Keratinocyte (primary cell): Measurements from ENCODE around the gene AJM1. TPM values are rescaled to one million over a fixed set of nuclear protein-coding genes. Genes with fewer than 3 reads are reported as not detected.

ENCODE experiments used
- DNase-seq: peaks from one replicate; pipeline ENCODE4 v3.0.0-alpha.2; 2011; ENCODE audit warnings: low read depth, missing footprints, low spot score
- FAIRE-seq: peaks from 2 replicates; lab custom pipeline; 2011; peaks lifted over from hg19 to GRCh38; lab: Jason Lieb, UNC
- H2AFZ ChIP-seq: 2 replicates; pipeline ENCODE4 v1.6.0; 2012; ENCODE audit warnings: low read length, control low read depth, inconsistent platforms; ENCODE audit not compliant: control insufficient read depth
- H3K27ac ChIP-seq: 2 replicates; pipeline ENCODE4 v1.5.1; 2011; ENCODE audit warnings: low read length; ENCODE audit not compliant: control insufficient read depth, insufficient read depth
- H3K27me3 ChIP-seq: 3 replicates; pipeline ENCODE4 v1.6.0; 2011; ENCODE audit warnings: low read length; ENCODE audit not compliant: control insufficient read depth, insufficient read depth; ENCODE audit errors: extremely low read depth
- H3K36me3 ChIP-seq, 2 experiments: 2 replicates in 1 of 2; 3 replicates in 1 of 2; pipeline ENCODE4 v1.5.1; 2011; ENCODE audit warnings: low read length in 2 of 2, mild to moderate bottlenecking in 1 of 2; ENCODE audit not compliant: control insufficient read depth in 2 of 2, insufficient read depth in 2 of 2; ENCODE audit errors: extremely low read depth in 1 of 2
- H3K4me1 ChIP-seq: 3 replicates; pipeline ENCODE4 v1.5.1; 2011; ENCODE audit warnings: low read length; ENCODE audit not compliant: control insufficient read depth, insufficient read depth; ENCODE audit errors: extremely low read depth
- H3K4me2 ChIP-seq: 3 replicates; pipeline ENCODE4 v1.6.0; 2011; ENCODE audit warnings: low read depth, low read length; ENCODE audit not compliant: control insufficient read depth, insufficient read depth; ENCODE audit errors: extremely low read depth
- H3K4me3 ChIP-seq, 3 experiments: fragments of 200-600 bp in 1 of 3; sonication (generic) in 1 of 3; 2 replicates in 2 of 3; 3 replicates in 1 of 3; pipeline ENCODE4 v1.5.1; 2011 to 2016; ENCODE audit warnings: low read length in 3 of 3, mild to moderate bottlenecking in 3 of 3, control low read depth in 2 of 3, inconsistent platforms in 1 of 3, low read depth in 1 of 3, mixed read lengths in 1 of 3, mixed run types in 1 of 3, moderate library complexity in 1 of 3; ENCODE audit not compliant: control insufficient read depth in 2 of 3, insufficient read depth in 2 of 3; ENCODE audit errors: extremely low read depth in 1 of 3
- H3K79me2 ChIP-seq: 2 replicates; pipeline ENCODE4 v1.6.0; 2012; ENCODE audit warnings: low read length; ENCODE audit not compliant: control insufficient read depth, insufficient read depth
- H3K9ac ChIP-seq: 3 replicates; pipeline ENCODE4 v1.6.0; 2011; ENCODE audit warnings: low read length; ENCODE audit not compliant: control insufficient read depth, insufficient read depth; ENCODE audit errors: extremely low read depth
- H3K9me1 ChIP-seq: 3 replicates; pipeline ENCODE4 v1.6.0; 2011; ENCODE audit warnings: low read length; ENCODE audit not compliant: control insufficient read depth, insufficient read depth; ENCODE audit errors: extremely low read depth
- H3K9me3 ChIP-seq: 2 replicates; pipeline ENCODE4 v1.5.1; 2012; ENCODE audit warnings: low read depth, low read length; ENCODE audit not compliant: control insufficient read depth
- H4K20me1 ChIP-seq: 3 replicates; pipeline ENCODE4 v1.6.0; 2011; ENCODE audit warnings: low read length; ENCODE audit not compliant: control insufficient read depth, insufficient read depth; ENCODE audit errors: extremely low read depth
- CTCF ChIP-seq, 3 experiments: IDR thresholded peaks in 1 of 3; conservative IDR thresholded peaks in 1 of 3; optimal IDR thresholded peaks in 1 of 3; 2 replicates in 2 of 3; 3 replicates in 1 of 3; pipeline versions ENCODE3 to v1.5.1; 2011; ENCODE audit warnings: low read length in 3 of 3, mild to moderate bottlenecking in 3 of 3, moderate library complexity in 2 of 3, control low read depth in 1 of 3, inconsistent platforms in 1 of 3; ENCODE audit not compliant: insufficient read depth in 2 of 3; ENCODE audit errors: extremely low read depth in 1 of 3
- EZH2 ChIP-seq: IDR thresholded peaks from one replicate; pipeline ENCODE4 v1.6.1; 2012; ENCODE audit warnings: inconsistent platforms, mild to moderate bottlenecking, low read length, moderate library complexity
- dilution Hi-C: fragments of 300-500 bp; cut with MboI; formaldehyde crosslinking; loops from one replicate; pipeline ENCODE4 v1.7.0; 2020; ENCODE audit warnings: low sequenced_read_pairs; ENCODE audit not compliant: extremely low pct_ligation_motif_present
- polyA plus RNA-seq, 5 experiments: library from polyadenylated mRNA; depleted of rRNA in 3 of 5; stranded (reverse) in 3 of 5; stranded (forward) in 1 of 5; unstranded in 1 of 5; fragments of >200 nt; gene quantifications; 1 replicate in 1 of 5; 2 replicates in 3 of 5; 3 replicates in 1 of 5; pipeline versions ENCODE4 v1.2.1 to v1.2.3, GENCODE V29; 2011 to 2012; ENCODE audit warnings: missing spikeins in 2 of 5, low read depth in 1 of 5, low replicate concordance in 1 of 5

AJM1 gene
- polyA plus RNA-seq, 1 donor (not counting 4 experiments of a cell fraction or from before 2014, with no cell fraction given), result 0.12 TPM

DNA sequence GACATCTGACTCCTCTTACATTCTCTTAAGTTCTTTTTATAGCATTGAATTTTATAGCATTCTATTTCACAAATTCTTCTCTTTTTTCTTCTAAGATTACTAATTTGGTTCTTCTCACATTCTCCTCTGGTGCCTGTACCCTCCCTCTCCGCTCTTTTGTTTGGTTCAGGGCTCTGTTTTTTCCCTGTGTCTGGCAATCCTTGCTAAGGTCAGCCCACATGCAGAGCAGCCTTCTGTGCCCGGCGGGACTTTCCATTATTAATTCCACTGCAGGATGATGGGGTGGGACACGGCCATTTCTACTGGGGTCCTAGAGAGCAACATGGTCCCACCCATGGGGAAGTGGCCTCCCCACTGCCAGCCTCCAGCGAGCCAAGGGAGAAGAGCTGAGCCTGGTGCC is 34.2 kb downstream of the AJM1 start:
- DNase-seq (no peak), FAIRE-seq (no peak)
- Histone ChIP-seq H4K20me1 (no peaks in the 10 kb centered on the region), H3K27me3 (no peaks in the 10 kb centered on the region), H3K4me1 (no peaks in the 10 kb centered on the region), H3K36me3 (no peaks in the 10 kb centered on the region), H3K4me3 (no peak overlapping the region), H3K9me1 (no peaks in the 10 kb centered on the region), H2AFZ (no peak overlapping the region), H3K79me2 (no peaks in the 10 kb centered on the region), H3K9ac (no peak overlapping the region), H3K4me2 (no peak overlapping the region), H3K27ac (no peak overlapping the region), H3K9me3 (no peaks in the 10 kb centered on the region)
- dilution Hi-C loops, result no loop called here
- TF ChIP-seq EZH2 (no peak), CTCF (optimal IDR thresholded peaks at IDR 0.05 in 1 of 3, IDR thresholded peaks at IDR 0.05 in 1 of 3, conservative IDR thresholded peaks at IDR 0.05 in 1 of 3; ENCODE audit: extremely low read depth in 1 of 3, insufficient read depth in 2 of 3, low read length in 3 of 3) (no peak)

GRCh38 chr9:136880651-136881050 is 38.4 kb downstream of the AJM1 start:
- Histone ChIP-seq H4K20me1 (no peaks in the 10 kb centered on the region), H3K4me2 (no peak overlapping the region), H3K79me2 (no peaks in the 10 kb centered on the region), H3K27ac (no peak overlapping the region), H3K27me3 (no peaks in the 10 kb centered on the region), H3K4me3 (no peak overlapping the region), H3K4me1 (peaks cover 21% of the 10 kb centered on the region), H3K36me3 (no peaks in the 10 kb centered on the region), H3K9ac (no peak overlapping the region), H2AFZ (no peak overlapping the region), H3K9me1 (no peaks in the 10 kb centered on the region), H3K9me3 (no peaks in the 10 kb centered on the region)
- dilution Hi-C loops, result no loop called here
- TF ChIP-seq CTCF (optimal IDR thresholded peaks at IDR 0.05 in 1 of 3, IDR thresholded peaks at IDR 0.05 in 1 of 3, conservative IDR thresholded peaks at IDR 0.05 in 1 of 3; ENCODE audit: extremely low read depth in 1 of 3, insufficient read depth in 2 of 3, low read length in 3 of 3) (no peak), EZH2 (no peak)
- no peak for FAIRE-seq
- no peak for DNase-seq
